IMR-90 (cell line): Measurements from ENCODE around the gene GGN. TPM values are rescaled to one million over a fixed set of nuclear protein-coding genes. Genes with fewer than 3 reads are reported as not detected.

Source experiments
- ATAC-seq: fragments of 200-7000 bp; cut with Tn5 transposase; 2 replicates; pipeline ENCODE4 v1.9.1; 2020; ENCODE audit warnings: low read depth, mild to moderate bottlenecking, moderate library complexity
- BruUV-seq: library from RNA; stranded (reverse); fragments of 400-500 nt; replicated peaks from 2 replicates; lab custom pipeline; 2021; lab: Mats Ljungman, UMichigan
- CTCF ChIA-PET: fragments of 300-600 bp; formaldehyde crosslinking; extraction: SDS; loops from one replicate; lab custom pipeline; 2021; ENCODE audit warnings: antibody characterized with exemption; lab: Yijun Ruan, JAX
- POLR2A ChIA-PET: fragments of 300-600 bp; sonication (Branson Sonifier 250); formaldehyde crosslinking; loops from one replicate; lab custom pipeline; 2022; ENCODE audit warnings: antibody characterized with exemption; ENCODE audit not compliant: unreplicated experiment; lab: Charles Lee
- DNase-seq: peaks from one replicate; pipeline ENCODE4 v3.0.0; 2013
- H2AFZ ChIP-seq: replicated peaks from 2 replicates; pipeline ENCODE3; 2013; ENCODE audit warnings: low read length, mild to moderate bottlenecking; ENCODE audit not compliant: poor library complexity
- H2AK5ac ChIP-seq: 2 replicates; pipeline ENCODE4 v1.6.1; 2013; ENCODE audit warnings: low read depth, low read length, inconsistent platforms
- H2AK9ac ChIP-seq: replicated peaks from 2 replicates; pipeline ENCODE3; 2013; ENCODE audit warnings: mild to moderate bottlenecking, low read depth, low read length, moderate library complexity; ENCODE audit not compliant: poor library complexity
- H2BK120ac ChIP-seq: 2 replicates; pipeline ENCODE4 v1.6.1; 2013; ENCODE audit warnings: low read depth, low read length, inconsistent platforms
- H2BK15ac ChIP-seq: 3 replicates; pipeline ENCODE4 v1.6.1; 2013; ENCODE audit warnings: low read depth, low read length, inconsistent platforms
- H2BK20ac ChIP-seq: 2 replicates; pipeline ENCODE4 v1.6.1; 2013; ENCODE audit warnings: low read depth, mild to moderate bottlenecking, inconsistent platforms, low read length, moderate library complexity
- H2BK5ac ChIP-seq: 2 replicates; pipeline ENCODE4 v1.6.1; 2013; ENCODE audit warnings: mild to moderate bottlenecking, low read depth, low read length, inconsistent platforms; ENCODE audit not compliant: poor library complexity, severe bottlenecking
- H3K14ac ChIP-seq: replicated peaks from 2 replicates; pipeline ENCODE4 v1.6.1; 2013; ENCODE audit warnings: low read depth, low read length, inconsistent platforms
- H3K18ac ChIP-seq: 2 replicates; pipeline ENCODE4 v1.6.1; 2013; ENCODE audit warnings: low read depth, low read length, control low read depth
- H3K23ac ChIP-seq: 2 replicates; pipeline ENCODE4 v1.6.1; 2013; ENCODE audit warnings: low read depth, low read length, inconsistent platforms
- H3K27ac ChIP-seq: 2 replicates; pipeline ENCODE4 v1.5.1; 2013; ENCODE audit warnings: mild to moderate bottlenecking, control low read depth, low read length; ENCODE audit not compliant: insufficient read depth
- H3K27me3 ChIP-seq: 2 replicates; pipeline ENCODE4 v1.6.1; 2013; ENCODE audit warnings: low read length; ENCODE audit not compliant: control insufficient read depth, insufficient read depth
- H3K36me3 ChIP-seq: 2 replicates; pipeline ENCODE4 v1.6.1; 2013; ENCODE audit warnings: low read length, mixed read lengths; ENCODE audit not compliant: control insufficient read depth, insufficient read depth
- H3K4ac ChIP-seq: 2 replicates; pipeline ENCODE4 v1.6.1; 2013; ENCODE audit warnings: low read depth, low read length, inconsistent platforms
- H3K4me1 ChIP-seq: 2 replicates; pipeline ENCODE4 v1.6.1; 2013; ENCODE audit warnings: low read length, mixed read lengths; ENCODE audit not compliant: control insufficient read depth, insufficient read depth
- H3K4me2 ChIP-seq: 2 replicates; pipeline ENCODE4 v1.6.1; 2013; ENCODE audit warnings: low read depth, mild to moderate bottlenecking, control low read depth, low read length, moderate library complexity
- H3K4me3 ChIP-seq: 2 replicates; pipeline ENCODE4 v1.5.1; 2013; ENCODE audit warnings: low read depth, mild to moderate bottlenecking, control low read depth, low read length, moderate library complexity; ENCODE audit not compliant: insufficient read depth
- H3K56ac ChIP-seq: 2 replicates; pipeline ENCODE4 v1.6.1; 2013; ENCODE audit warnings: low read length, inconsistent platforms; ENCODE audit not compliant: insufficient read depth; ENCODE audit errors: extremely low read depth
- H3K79me1 ChIP-seq, 2 experiments: 2 replicates each; pipeline ENCODE4 v1.6.1; 2013; ENCODE audit warnings: low read length in 2 of 2, inconsistent platforms in 1 of 2, low read depth in 1 of 2
- H3K9ac ChIP-seq: 2 replicates; pipeline ENCODE4 v1.6.1; 2013; ENCODE audit warnings: low read depth, low read length, control low read depth
- H3K9me1 ChIP-seq: 2 replicates; pipeline ENCODE4 v1.6.1; 2013; ENCODE audit warnings: low read length, inconsistent platforms; ENCODE audit not compliant: insufficient read depth
- H3K9me3 ChIP-seq: 2 replicates; pipeline ENCODE4 v1.6.1; 2013; ENCODE audit warnings: low read length; ENCODE audit not compliant: control insufficient read depth, insufficient read depth
- H4K20me1 ChIP-seq: 2 replicates; pipeline ENCODE4 v1.6.1; 2013; ENCODE audit warnings: low read length, inconsistent platforms; ENCODE audit not compliant: insufficient read depth
- H4K5ac ChIP-seq: 2 replicates; pipeline ENCODE4 v1.6.1; 2013; ENCODE audit warnings: mild to moderate bottlenecking, low read depth, low read length, control low read depth
- H4K8ac ChIP-seq, 2 experiments: 2 replicates each; pipeline ENCODE4 v1.6.1; 2013; ENCODE audit warnings: low read depth in 2 of 2, low read length in 2 of 2, control low read depth in 1 of 2, inconsistent platforms in 1 of 2
- H4K91ac ChIP-seq: 2 replicates; pipeline ENCODE4 v1.6.1; 2013; ENCODE audit warnings: low read depth, low read length, inconsistent platforms; ENCODE audit not compliant: insufficient read depth
- BHLHE40 ChIP-seq: fragments of 150-350 bp; IDR thresholded peaks from 2 replicates; pipeline ENCODE4 v1.6.1; 2016; ENCODE audit warnings: mild to moderate bottlenecking, low read depth, low read length
- CHD1 ChIP-seq: IDR thresholded peaks from 2 replicates; pipeline ENCODE4 v1.6.1; 2012; ENCODE audit warnings: low read depth, low read length, improper control_type of control experiment
- FOS ChIP-seq: fragments of 150-350 bp; IDR thresholded peaks from 2 replicates; pipeline ENCODE4 v1.6.1; 2016; ENCODE audit warnings: low read depth, low read length
- MAZ ChIP-seq: IDR thresholded peaks from 2 replicates; pipeline ENCODE4 v1.6.1; 2012; ENCODE audit warnings: low read depth, mild to moderate bottlenecking, low read length, improper control_type of control experiment, moderate library complexity, borderline replicate concordance
- MXI1 ChIP-seq: IDR thresholded peaks from 2 replicates; pipeline ENCODE4 v1.6.1; 2012; ENCODE audit warnings: low read depth, mild to moderate bottlenecking, low read length, moderate library complexity, borderline replicate concordance
- POLR2A ChIP-seq: IDR thresholded peaks from 2 replicates; pipeline ENCODE4 v1.6.1; 2012; ENCODE audit warnings: mild to moderate bottlenecking, low read depth, low read length
- RAD21 ChIP-seq: IDR thresholded peaks from 2 replicates; pipeline ENCODE4 v1.6.1; 2012; ENCODE audit warnings: low read length, improper control_type of control experiment
- RFX5 ChIP-seq: IDR thresholded peaks from 2 replicates; pipeline ENCODE4 v1.8.0; 2012; ENCODE audit warnings: low read depth, mild to moderate bottlenecking, low read length, moderate library complexity
- WGBS, 2 experiments: methylation state at CpG; one replicate each; pipeline versions ENCODE4 v1.1.5 to v1.1.7; 2013; ENCODE audit warnings: missing lambda C conversion rate in 2 of 2; ENCODE audit not compliant: insufficient read length in 1 of 2; ENCODE audit errors: extremely low coverage in 2 of 2; 5-methylcytosine and 5-hydroxymethylcytosine counted together
- dilution Hi-C: fragments of 300-500 bp; cut with HindIII; formaldehyde crosslinking; loops from one replicate; pipeline ENCODE4 v1.14.3; 2018; ENCODE audit warnings: low sequenced_read_pairs; ENCODE audit not compliant: unreplicated experiment
- in situ Hi-C: fragments of 300-500 bp; cut with MboI; formaldehyde crosslinking; loops from 3 replicates; pipeline ENCODE4 v1.14.3; 2019; ENCODE audit warnings: low sequenced_read_pairs, inconsistent platforms, mixed read lengths
- intact Hi-C: fragments of 100-400 bp; cut with micrococcal nuclease; formaldehyde crosslinking; loops from 2 replicates; pipeline ENCODE4 v1.10.0; 2022
- polyA plus RNA-seq, 3 experiments: library from polyadenylated mRNA; depleted of rRNA; stranded (reverse); fragments of >200 nt; gene quantifications; 2 replicates each; pipeline ENCODE4 v1.2.3, GENCODE V29; 2012; ENCODE audit warnings: low replicate concordance in 1 of 3
- total RNA-seq: library from RNA; depleted of rRNA; stranded (reverse); fragments of >200 nt; gene quantifications from 2 replicates; pipeline ENCODE4 v1.2.3, GENCODE V29; 2012
- TF ChIP-seq, protein P1 (sequence below): fragments of 150-350 bp; IDR thresholded peaks from 2 replicates; pipeline ENCODE4 v1.6.1; 2016; ENCODE audit warnings: low read depth, mild to moderate bottlenecking, low read length, moderate library complexity, borderline replicate concordance
- TF ChIP-seq, protein P2 (sequence below): conservative IDR thresholded peaks from 2 replicates; pipeline ENCODE4 v1.5.1; 2012; ENCODE audit warnings: mild to moderate bottlenecking, low read depth, low read length, improper control_type of control experiment

GGN gene
- total and polyA plus RNA-seq, 2 of the 4 experiments (the other 2 are of a cell fraction), result under 0.01 to 0.65 TPM

DNA sequence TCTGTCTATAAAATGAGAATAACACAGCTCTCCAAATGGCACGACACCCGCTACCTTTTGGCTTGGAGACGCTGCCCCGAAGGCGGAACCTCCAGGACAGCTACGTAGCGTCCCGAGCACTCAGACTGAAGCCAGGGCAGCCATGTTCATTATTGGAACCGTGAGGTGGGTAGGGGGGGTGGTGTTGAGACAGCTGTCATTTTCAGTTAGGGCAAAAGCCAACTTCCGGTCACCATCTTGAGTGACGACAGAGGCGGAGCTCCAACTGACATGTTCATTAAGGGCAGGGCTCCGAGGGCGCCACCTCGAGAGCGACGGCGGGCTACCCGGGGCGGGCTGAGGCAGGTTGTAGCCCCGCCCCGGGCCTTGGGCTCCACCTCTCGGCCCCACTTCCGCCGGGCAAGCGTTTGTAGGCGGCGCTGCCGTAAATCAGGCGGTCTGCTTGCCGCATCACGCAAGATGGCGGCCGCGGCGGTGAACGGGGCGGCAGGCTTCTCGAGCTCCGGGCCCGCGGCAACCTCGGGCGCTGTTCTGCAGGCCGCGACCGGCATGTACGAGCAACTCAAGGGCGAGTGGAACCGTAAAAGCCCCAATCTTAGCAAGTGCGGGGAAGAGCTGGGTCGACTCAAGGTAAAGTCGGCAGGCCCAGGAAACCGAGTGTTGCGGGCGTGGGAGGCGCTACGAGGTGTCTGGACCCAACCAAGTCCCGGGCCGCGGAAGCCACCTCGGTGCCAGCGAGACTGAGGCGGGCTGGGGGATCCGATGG is 13.3 kb downstream of the GGN start, which contains the start of gene PSMD8:
Gene PSMD8 (plus strand): TSS at position 240 of the 766 bp plus-strand sequence. CDS start 31 bp downstream, at position 271.
- BruUV-seq, result no TSS peak
- Histone ChIP-seq H2BK15ac (peak within 1 kb of the TSS; percentile 48; the same call in 1 of the 3 replicates), H3K9ac (peak within 1 kb of the TSS; percentile 88), H3K4me3 (peak within 1 kb of the TSS; percentile 59), H2AK9ac (peak within 1 kb of the TSS; percentile 99), H3K27me3 (peaks cover 5% of the 10 kb centered on the region; the same call in 1 of the 2 replicates), H2BK20ac (peak within 1 kb of the TSS; percentile 27; the same call in 1 of the 2 replicates), H3K27ac (peak within 1 kb of the TSS; percentile 86), H3K4ac (peak within 1 kb of the TSS; percentile 96), H3K9me1 (peaks cover 19% of the 10 kb centered on the region), H2BK5ac (peak within 1 kb of the TSS; percentile 65), H3K4me2 (peak within 1 kb of the TSS; percentile 84), H3K18ac (peak within 1 kb of the TSS; percentile 61), H3K9me3 (no peaks in the 10 kb centered on the region), H3K36me3 (peaks cover 18% of the 10 kb centered on the region), H3K4me1 (peaks cover 12% of the 10 kb centered on the region), H4K8ac (peak within 1 kb of the TSS; percentile 86 to 98), H2AFZ (peak within 1 kb of the TSS; percentile 96), H3K14ac (peak within 1 kb of the TSS; percentile 99), H4K91ac (peak within 1 kb of the TSS; percentile 87), H2BK120ac (peak within 1 kb of the TSS; percentile 64), H3K79me1 (peaks cover 16 to 48% of the 10 kb centered on the region in 2 experiments; a peak in 3 of 4 replicates), H2AK5ac (peak within 1 kb of the TSS; percentile 88), H3K23ac (peak within 1 kb of the TSS; percentile 95; the same call in 1 of the 2 replicates), H4K5ac (peak within 1 kb of the TSS; percentile 81), H3K56ac (peak within 1 kb of the TSS; percentile 92), H4K20me1 (peaks cover 38% of the 10 kb centered on the region)
- CTCF ChIA-PET, result interaction anchor here (0.6 to 1.1 kb wide), 6 partner anchors 12 to 578 kb away, joined by 4 to 10 read pairs (median 4); partner anchors contain the start of genes FAM98C and GGN
- in situ Hi-C loops (no loop called here), intact Hi-C loops (loop anchor here (2.0 kb wide), 2 partner anchors 14 to 38 kb away; partner anchors contain the start of genes GGN and SPRED3), dilution Hi-C loops (no loop called here)
- TF ChIP-seq RFX5 (no peak), MAZ (peak; percentile 54; the same call in 1 of the 2 replicates), FOS (0 out of 2 replicates have a peak, but pooled peaks have one; percentile 16), BHLHE40 (peak; percentile 11; the same call in 1 of the 2 replicates), POLR2A (peak; percentile 98), RAD21 (0 out of 2 replicates have a peak, but pooled peaks have one; percentile 6), MXI1 (peak; percentile 16; the same call in 1 of the 2 replicates), CHD1 (peak; percentile 27; the same call in 1 of the 2 replicates)
- TF ChIP-seq, protein P1, sequence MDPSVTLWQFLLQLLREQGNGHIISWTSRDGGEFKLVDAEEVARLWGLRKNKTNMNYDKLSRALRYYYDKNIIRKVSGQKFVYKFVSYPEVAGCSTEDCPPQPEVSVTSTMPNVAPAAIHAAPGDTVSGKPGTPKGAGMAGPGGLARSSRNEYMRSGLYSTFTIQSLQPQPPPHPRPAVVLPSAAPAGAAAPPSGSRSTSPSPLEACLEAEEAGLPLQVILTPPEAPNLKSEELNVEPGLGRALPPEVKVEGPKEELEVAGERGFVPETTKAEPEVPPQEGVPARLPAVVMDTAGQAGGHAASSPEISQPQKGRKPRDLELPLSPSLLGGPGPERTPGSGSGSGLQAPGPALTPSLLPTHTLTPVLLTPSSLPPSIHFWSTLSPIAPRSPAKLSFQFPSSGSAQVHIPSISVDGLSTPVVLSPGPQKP, result no peak
- TF ChIP-seq, protein P2, sequence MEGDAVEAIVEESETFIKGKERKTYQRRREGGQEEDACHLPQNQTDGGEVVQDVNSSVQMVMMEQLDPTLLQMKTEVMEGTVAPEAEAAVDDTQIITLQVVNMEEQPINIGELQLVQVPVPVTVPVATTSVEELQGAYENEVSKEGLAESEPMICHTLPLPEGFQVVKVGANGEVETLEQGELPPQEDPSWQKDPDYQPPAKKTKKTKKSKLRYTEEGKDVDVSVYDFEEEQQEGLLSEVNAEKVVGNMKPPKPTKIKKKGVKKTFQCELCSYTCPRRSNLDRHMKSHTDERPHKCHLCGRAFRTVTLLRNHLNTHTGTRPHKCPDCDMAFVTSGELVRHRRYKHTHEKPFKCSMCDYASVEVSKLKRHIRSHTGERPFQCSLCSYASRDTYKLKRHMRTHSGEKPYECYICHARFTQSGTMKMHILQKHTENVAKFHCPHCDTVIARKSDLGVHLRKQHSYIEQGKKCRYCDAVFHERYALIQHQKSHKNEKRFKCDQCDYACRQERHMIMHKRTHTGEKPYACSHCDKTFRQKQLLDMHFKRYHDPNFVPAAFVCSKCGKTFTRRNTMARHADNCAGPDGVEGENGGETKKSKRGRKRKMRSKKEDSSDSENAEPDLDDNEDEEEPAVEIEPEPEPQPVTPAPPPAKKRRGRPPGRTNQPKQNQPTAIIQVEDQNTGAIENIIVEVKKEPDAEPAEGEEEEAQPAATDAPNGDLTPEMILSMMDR, result peak; percentile 41
- peak; percentile 97 for DNase-seq
- POLR2A ChIA-PET, result interaction anchor here (1.0 to 1.2 kb wide), 2 partner anchors 13 to 123 kb away, joined by 3 to 12 read pairs; partner anchors contain the start of genes GGN and SPRED3
- peak; percentile 99 for ATAC-seq
- WGBS, 2 experiments, result 0% methylated on average over 53 of the region's 65 CpGs; no CpG with 5 or more reads in 1 of the 2 experiments
